ENCODE results near the gene SH2D3C. TPM values are rescaled to one million over a fixed set of nuclear protein-coding genes. Genes with fewer than 3 reads are reported as not detected.
A peak's percentile ranks its signal among the peaks of the same experiment; 100 is the strongest.

The SH2D3C gene
- total and polyA plus RNA-seq, 2 of the 4 experiments (the other 2 are of a cell fraction) = under 0.01 to 0.24 TPM

DNA sequence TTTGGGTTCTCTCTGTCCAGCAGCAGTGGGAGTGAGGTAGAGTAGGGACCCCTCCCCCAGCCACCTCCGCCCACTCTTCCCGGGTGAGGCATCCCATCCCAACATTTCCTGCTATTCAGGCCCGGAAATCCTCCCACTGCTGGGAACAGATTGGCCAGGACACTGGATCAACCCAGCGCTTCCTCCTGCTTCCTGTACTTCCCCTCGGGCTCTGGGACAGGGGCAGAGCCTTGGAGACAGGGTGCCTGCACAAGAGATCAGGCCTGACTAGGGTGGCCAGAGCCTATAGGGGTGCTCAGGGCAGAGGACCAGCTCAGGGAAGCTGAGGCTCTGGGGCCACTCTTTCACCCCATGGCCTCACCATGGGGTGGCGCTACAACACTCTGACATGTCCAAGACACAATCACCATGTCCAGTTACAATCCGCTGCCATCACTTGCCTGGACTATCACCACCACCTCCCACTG is 14.5 kb downstream of the SH2D3C start:
- ChIA-PET POLR2A (ENCODE audit: unreplicated experiment) (no interaction called here), CTCF (interaction anchor here (1.0 kb wide), 1 partner anchor 21 kb away, joined by 4 read pairs; no protein-coding TSS in a partner anchor)
- Histone ChIP-seq H3K4me3 (ENCODE audit: insufficient read depth, low read depth, low read length) (no peak overlapping the region), H4K5ac (ENCODE audit: low read depth, low read length) (no peak overlapping the region), H2BK15ac (ENCODE audit: low read depth, low read length) (no peak overlapping the region), H3K4ac (ENCODE audit: low read depth, low read length) (no peak overlapping the region), H2BK20ac (ENCODE audit: low read depth, low read length) (no peak overlapping the region), H3K79me1 (ENCODE audit: low read depth in 1 of 2, low read length in 2 of 2) (no peaks in the 10 kb centered on the region), H2AK9ac (replicated peaks; ENCODE audit: low read depth, low read length, poor library complexity) (no peak overlapping the region), H3K4me2 (ENCODE audit: low read depth, low read length) (no peak overlapping the region), H3K27ac (ENCODE audit: insufficient read depth, low read length) (no peak overlapping the region), H3K36me3 (ENCODE audit: control insufficient read depth, insufficient read depth, low read length) (no peaks in the 10 kb centered on the region), H3K56ac (ENCODE audit: extremely low read depth, insufficient read depth, low read length) (no peak overlapping the region), H2BK5ac (ENCODE audit: low read depth, low read length, poor library complexity, severe bottlenecking) (no peak overlapping the region), H3K27me3 (ENCODE audit: control insufficient read depth, insufficient read depth, low read length) (peaks cover 28% of the 10 kb centered on the region), H3K9ac (ENCODE audit: low read depth, low read length) (no peak overlapping the region), H2AFZ (replicated peaks; ENCODE audit: low read length, poor library complexity) (peak overlapping the region; percentile 3), H3K4me1 (ENCODE audit: control insufficient read depth, insufficient read depth, low read length) (peaks cover 2% of the 10 kb centered on the region; the same call in 1 of the 2 replicates), H4K8ac (ENCODE audit: low read depth in 2 of 2, low read length in 2 of 2) (no peak overlapping the region), H2AK5ac (ENCODE audit: low read depth, low read length) (no peak overlapping the region), H2BK120ac (ENCODE audit: low read depth, low read length) (no peak overlapping the region), H3K14ac (replicated peaks; ENCODE audit: low read depth, low read length) (no peak overlapping the region), H3K9me1 (ENCODE audit: insufficient read depth, low read length) (no peaks in the 10 kb centered on the region), H4K91ac (ENCODE audit: insufficient read depth, low read depth, low read length) (no peak overlapping the region), H3K9me3 (ENCODE audit: control insufficient read depth, insufficient read depth, low read length) (no peaks in the 10 kb centered on the region), H3K23ac (ENCODE audit: low read depth, low read length) (no peak overlapping the region), H4K20me1 (ENCODE audit: insufficient read depth, low read length) (no peaks in the 10 kb centered on the region), H3K18ac (ENCODE audit: low read depth, low read length) (no peak overlapping the region)
- no peak for DNase-seq
- TF ChIP-seq, protein P1, sequence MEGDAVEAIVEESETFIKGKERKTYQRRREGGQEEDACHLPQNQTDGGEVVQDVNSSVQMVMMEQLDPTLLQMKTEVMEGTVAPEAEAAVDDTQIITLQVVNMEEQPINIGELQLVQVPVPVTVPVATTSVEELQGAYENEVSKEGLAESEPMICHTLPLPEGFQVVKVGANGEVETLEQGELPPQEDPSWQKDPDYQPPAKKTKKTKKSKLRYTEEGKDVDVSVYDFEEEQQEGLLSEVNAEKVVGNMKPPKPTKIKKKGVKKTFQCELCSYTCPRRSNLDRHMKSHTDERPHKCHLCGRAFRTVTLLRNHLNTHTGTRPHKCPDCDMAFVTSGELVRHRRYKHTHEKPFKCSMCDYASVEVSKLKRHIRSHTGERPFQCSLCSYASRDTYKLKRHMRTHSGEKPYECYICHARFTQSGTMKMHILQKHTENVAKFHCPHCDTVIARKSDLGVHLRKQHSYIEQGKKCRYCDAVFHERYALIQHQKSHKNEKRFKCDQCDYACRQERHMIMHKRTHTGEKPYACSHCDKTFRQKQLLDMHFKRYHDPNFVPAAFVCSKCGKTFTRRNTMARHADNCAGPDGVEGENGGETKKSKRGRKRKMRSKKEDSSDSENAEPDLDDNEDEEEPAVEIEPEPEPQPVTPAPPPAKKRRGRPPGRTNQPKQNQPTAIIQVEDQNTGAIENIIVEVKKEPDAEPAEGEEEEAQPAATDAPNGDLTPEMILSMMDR (conservative IDR thresholded peaks at IDR 0.05; ENCODE audit: low read depth, low read length) = 0 out of 2 replicates have a peak, but pooled peaks have one; percentile 24
- TF ChIP-seq RAD21 (IDR thresholded peaks at IDR 0.05; ENCODE audit: low read length) = 0 out of 2 replicates have a peak, but pooled peaks have one; percentile 10
- TF ChIP-seq POLR2A (IDR thresholded peaks at IDR 0.05; ENCODE audit: low read depth, low read length) = no peak
- in situ Hi-C loops (cut with MboI; ENCODE audit: low sequenced_read_pairs) = no loop called here
- intact Hi-C loops (cut with micrococcal nuclease) = no loop called here
- no TSS peak for BruUV-seq (replicated peaks)
- dilution Hi-C loops (cut with HindIII; ENCODE audit: low sequenced_read_pairs, unreplicated experiment) = no loop called here
- 70% methylated on average over 3 of the region's 7 CpGs; no CpG with 5 or more reads in 1 of the 2 experiments for WGBS, 2 experiments (ENCODE audit: extremely low coverage in 2 of 2, insufficient read length in 1 of 2)
- ATAC-seq (ENCODE audit: low read depth) = no peak

Data from IMR-90 (cell line).